A673 (cell line): ENCODE measurements around the gene ACIN1. TPM values are rescaled to one million over a fixed set of nuclear protein-coding genes. Genes with fewer than 3 reads are reported as not detected.

Source experiments
- BruUV-seq: library from RNA; stranded (reverse); fragments of 400-500 nt; replicated peaks from 2 replicates; lab custom pipeline; 2021; lab: Mats Ljungman, UMichigan
- CTCF ChIA-PET: fragments of 300-600 bp; sonication (Branson Sonifier 250); formaldehyde crosslinking; loops from one replicate; lab custom pipeline; 2022; ENCODE audit warnings: antibody characterized with exemption; lab: Charles Lee
- POLR2A ChIA-PET: fragments of 300-600 bp; sonication (Branson Sonifier 250); formaldehyde crosslinking; loops from one replicate; lab custom pipeline; 2022; ENCODE audit warnings: antibody characterized with exemption; ENCODE audit not compliant: low non-redundant PET; lab: Charles Lee
- DNase-seq: peaks from one replicate; pipeline ENCODE4 v3.0.0-alpha.2; 2015; ENCODE audit warnings: low spot score
- H3K27ac ChIP-seq: fragments of 200-600 bp; sonication (generic); 2 replicates; pipeline ENCODE4 v1.5.1; 2016; ENCODE audit warnings: mixed run types, low read depth, mild to moderate bottlenecking, mixed read lengths, antibody characterized with exemption, low read length; ENCODE audit not compliant: poor library complexity, severe bottlenecking
- H3K27me3 ChIP-seq: fragments of 200-600 bp; sonication (generic); replicated peaks from 2 replicates; pipeline ENCODE4 v1.6.1; 2017; ENCODE audit warnings: mixed run types, low read depth, mild to moderate bottlenecking, mixed read lengths, antibody characterized with exemption, low read length; ENCODE audit not compliant: insufficient read depth, poor library complexity
- H3K36me3 ChIP-seq: fragments of 200-600 bp; sonication (generic); 2 replicates; pipeline ENCODE4 v1.6.1; 2016; ENCODE audit warnings: mixed run types, mild to moderate bottlenecking, mixed read lengths, antibody characterized with exemption, low read length; ENCODE audit not compliant: insufficient read depth, poor library complexity, severe bottlenecking
- H3K4me1 ChIP-seq: fragments of 200-600 bp; sonication (generic); 2 replicates; pipeline ENCODE4 v1.6.1; 2017; ENCODE audit warnings: mixed run types, mild to moderate bottlenecking, mixed read lengths, antibody characterized with exemption, low read length; ENCODE audit not compliant: insufficient read depth, poor library complexity, severe bottlenecking
- H3K4me3 ChIP-seq: fragments of 200-600 bp; sonication (generic); 2 replicates; pipeline ENCODE4 v1.5.1; 2016; ENCODE audit warnings: low read depth, mixed run types, mild to moderate bottlenecking, mixed read lengths, low read length; ENCODE audit not compliant: poor library complexity, severe bottlenecking
- H3K9me3 ChIP-seq: fragments of 200-600 bp; sonication (generic); 2 replicates; pipeline ENCODE4 v1.6.1; 2016; ENCODE audit warnings: mixed run types, low read depth, mild to moderate bottlenecking, mixed read lengths, antibody characterized with exemption, low read length; ENCODE audit not compliant: poor library complexity, severe bottlenecking
- EZH2 ChIP-seq: fragments of 200-600 bp; sonication (generic); IDR thresholded peaks from 2 replicates; pipeline ENCODE4 v1.6.1; 2017; ENCODE audit warnings: borderline replicate concordance, low read depth, mild to moderate bottlenecking, mixed read lengths, antibody characterized with exemption, low read length; ENCODE audit not compliant: poor library complexity, severe bottlenecking
- intact Hi-C: fragments of 100-400 bp; cut with micrococcal nuclease; formaldehyde crosslinking; loops from one replicate; pipeline ENCODE4 v1.10.0; 2022; ENCODE audit not compliant: unreplicated experiment
- total RNA-seq: library from RNA; stranded (reverse); gene quantifications from 2 replicates; pipeline ENCODE4 v1.2.3, GENCODE V29; 2021
- TF ChIP-seq, protein P1 (sequence below): fragments of 300-800, 200-600 bp; sonication (generic); conservative IDR thresholded peaks from 2 replicates; pipeline ENCODE4 v1.5.1; 2017; ENCODE audit warnings: low read depth, mild to moderate bottlenecking, antibody characterized with exemption, low read length, moderate library complexity, mixed read lengths

The ACIN1 gene
- total RNA-seq, 1 experiment from 2014 or later = 339 TPM

DNA sequence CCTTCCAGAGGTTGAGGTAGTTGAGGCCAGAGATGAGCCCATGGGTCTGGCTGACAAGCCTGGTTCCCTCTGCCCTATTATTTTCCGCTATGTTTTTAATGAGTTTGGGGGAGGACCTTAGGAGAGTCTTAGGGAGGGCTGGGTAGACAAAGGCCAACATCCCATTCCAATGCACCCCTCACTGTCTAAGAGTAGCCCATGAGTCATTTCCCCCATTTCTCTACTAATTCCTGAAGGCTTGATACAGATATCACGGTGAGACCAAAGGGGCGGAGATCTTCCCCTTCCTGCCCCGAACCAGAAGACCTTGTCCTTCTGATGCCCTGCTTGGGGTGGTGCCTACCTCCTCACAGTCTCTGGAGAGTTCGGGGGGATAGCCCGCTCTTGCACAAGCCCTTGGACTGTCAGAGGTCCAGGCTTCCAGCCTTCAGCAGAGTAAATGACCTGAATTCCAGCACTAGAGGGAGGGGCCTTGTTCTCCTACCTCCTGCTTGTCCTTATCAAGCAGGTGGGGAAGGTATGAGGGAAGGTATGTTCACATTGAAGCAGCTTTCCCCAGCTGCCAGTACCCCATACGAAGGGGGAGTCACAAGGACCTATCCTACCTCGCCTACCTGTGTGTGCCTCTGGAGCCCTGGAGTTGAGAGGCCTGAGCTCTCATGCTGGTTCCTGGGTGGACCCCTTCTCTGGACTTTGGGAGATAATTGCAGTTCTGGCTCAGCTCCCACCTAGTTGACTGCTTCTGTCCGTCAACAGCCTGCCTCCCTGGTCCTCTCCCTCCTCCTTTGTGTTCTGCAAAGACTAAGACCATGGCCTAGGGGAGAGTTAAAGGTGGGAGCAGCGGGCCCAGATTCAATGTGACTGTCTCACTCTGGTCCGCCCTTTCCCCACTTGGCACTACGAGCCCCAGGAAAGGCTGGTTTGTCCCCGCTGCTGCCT lies 49.2 kb downstream of the ACIN1 start:
- intact Hi-C loops = no loop called here
- CTCF ChIA-PET = interaction anchor here (0.9 to 1.6 kb wide), 2 partner anchors 12 to 59 kb away, joined by 3 to 6 read pairs; no protein-coding TSS in a partner anchor
- Histone ChIP-seq H3K36me3 (peaks cover 20% of the 10 kb centered on the region), H3K4me1 (no peaks in the 10 kb centered on the region), H3K9me3 (no peaks in the 10 kb centered on the region), H3K4me3 (no peak overlapping the region), H3K27me3 (no peaks in the 10 kb centered on the region), H3K27ac (no peak overlapping the region)
- POLR2A ChIA-PET = no interaction called here
- BruUV-seq = no TSS peak
- TF ChIP-seq EZH2 = no peak
- TF ChIP-seq, protein P1, sequence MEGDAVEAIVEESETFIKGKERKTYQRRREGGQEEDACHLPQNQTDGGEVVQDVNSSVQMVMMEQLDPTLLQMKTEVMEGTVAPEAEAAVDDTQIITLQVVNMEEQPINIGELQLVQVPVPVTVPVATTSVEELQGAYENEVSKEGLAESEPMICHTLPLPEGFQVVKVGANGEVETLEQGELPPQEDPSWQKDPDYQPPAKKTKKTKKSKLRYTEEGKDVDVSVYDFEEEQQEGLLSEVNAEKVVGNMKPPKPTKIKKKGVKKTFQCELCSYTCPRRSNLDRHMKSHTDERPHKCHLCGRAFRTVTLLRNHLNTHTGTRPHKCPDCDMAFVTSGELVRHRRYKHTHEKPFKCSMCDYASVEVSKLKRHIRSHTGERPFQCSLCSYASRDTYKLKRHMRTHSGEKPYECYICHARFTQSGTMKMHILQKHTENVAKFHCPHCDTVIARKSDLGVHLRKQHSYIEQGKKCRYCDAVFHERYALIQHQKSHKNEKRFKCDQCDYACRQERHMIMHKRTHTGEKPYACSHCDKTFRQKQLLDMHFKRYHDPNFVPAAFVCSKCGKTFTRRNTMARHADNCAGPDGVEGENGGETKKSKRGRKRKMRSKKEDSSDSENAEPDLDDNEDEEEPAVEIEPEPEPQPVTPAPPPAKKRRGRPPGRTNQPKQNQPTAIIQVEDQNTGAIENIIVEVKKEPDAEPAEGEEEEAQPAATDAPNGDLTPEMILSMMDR = no peak
- DNase-seq = no peak

DNA sequence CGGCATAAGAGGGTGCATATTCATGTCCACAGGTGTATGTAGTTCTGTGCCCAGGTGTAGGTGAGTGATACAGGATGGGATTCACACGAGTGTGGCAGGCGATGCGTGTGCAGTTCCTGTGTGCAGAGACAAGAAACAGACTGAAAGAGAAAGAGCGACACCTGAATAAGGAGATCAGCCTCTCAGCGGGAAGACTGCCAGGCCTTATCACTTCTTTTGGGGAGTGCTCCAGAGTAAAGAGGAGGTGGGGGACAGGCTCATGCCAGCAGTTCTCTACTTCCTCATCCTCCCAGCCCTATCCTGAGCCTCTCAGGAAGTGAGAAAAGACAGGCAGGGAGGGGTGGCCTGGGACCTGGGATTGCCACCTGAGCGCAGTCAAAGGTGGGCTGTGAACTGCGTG lies 50.1 kb downstream of the ACIN1 start:
- DNase-seq = no peak
- intact Hi-C loops = no loop called here
- TF ChIP-seq EZH2 = no peak
- TF ChIP-seq, protein P1 = no peak
- no peaks in the 10 kb centered on the region for H3K9me3 ChIP-seq
- H3K4me1 ChIP-seq = no peaks in the 10 kb centered on the region
- CTCF ChIA-PET = no interaction called here
- H3K27me3 ChIP-seq = no peaks in the 10 kb centered on the region
- BruUV-seq = no TSS peak
- no peak overlapping the region for H3K27ac ChIP-seq
- H3K4me3 ChIP-seq = no peak overlapping the region
- H3K36me3 ChIP-seq = peaks cover 15% of the 10 kb centered on the region
- POLR2A ChIA-PET = no interaction called here

DNA sequence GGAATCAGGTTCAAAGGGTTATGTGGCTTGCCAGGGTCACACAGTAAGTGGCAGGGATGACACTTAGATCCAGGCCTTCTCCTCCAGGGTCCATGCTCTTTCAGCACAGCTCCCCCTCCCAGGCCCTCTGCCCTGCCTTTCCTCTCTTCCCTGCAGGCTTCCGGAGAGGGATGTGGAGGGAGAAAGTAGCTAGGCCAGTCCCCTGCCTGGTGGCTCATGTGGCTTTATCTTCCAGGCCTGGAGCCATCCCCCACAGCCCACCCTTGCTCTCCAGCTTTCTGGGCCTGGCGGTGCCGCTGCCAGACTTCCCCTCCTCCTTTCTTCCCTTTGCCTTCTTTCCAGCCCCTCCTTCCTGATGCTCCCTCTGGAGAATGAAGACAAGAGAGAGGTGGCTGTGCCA lies 51.2 kb downstream of the ACIN1 start:
- no peaks in the 10 kb centered on the region for H3K27me3 ChIP-seq
- intact Hi-C loops = no loop called here
- H3K4me3 ChIP-seq = no peak overlapping the region
- no peaks in the 10 kb centered on the region for H3K4me1 ChIP-seq
- TF ChIP-seq, protein P1 = no peak
- no peak for TF ChIP-seq EZH2
- CTCF ChIA-PET = no interaction called here
- POLR2A ChIA-PET = no interaction called here
- H3K36me3 ChIP-seq = peaks cover 5% of the 10 kb centered on the region
- BruUV-seq = no TSS peak
- H3K9me3 ChIP-seq = no peaks in the 10 kb centered on the region
- no peak for DNase-seq
- no peak overlapping the region for H3K27ac ChIP-seq
